Heart right ventricle (tissue), 16 donors: ENCODE results near the gene KRTCAP3. TPM values are rescaled to one million over a fixed set of nuclear protein-coding genes. Genes with fewer than 3 reads are reported as not detected.

ENCODE experiments used
- ATAC-seq, 8 donors: fragments of 200-7000 bp; cut with Tn5 transposase; one replicate each; pipeline ENCODE4 v1.9.1; 2020; ENCODE audit warnings: mild to moderate bottlenecking in 8 of 8, moderate library complexity in 8 of 8, moderate number of reproducible peaks in 1 of 8
- DNase-seq, 2 donors: peaks; one replicate each; pipeline ENCODE4 v3.0.0-alpha.2; 2020
- H3K27ac ChIP-seq, 10 donors: fragments of 200-600 bp; sonication (generic) in 2 of 10; one replicate each; pipeline versions ENCODE4 v1.5.0 to v1.8.0; 2020 to 2022; ENCODE audit warnings: mild to moderate bottlenecking in 3 of 10
- H3K27me3 ChIP-seq, 7 donors: fragments of 200-600 bp; one replicate each; pipeline ENCODE4 v1.8.0; 2021 to 2022; ENCODE audit warnings: mild to moderate bottlenecking in 2 of 7
- H3K36me3 ChIP-seq, 9 donors: fragments of 200-600 bp; sonication (generic) in 1 of 9; one replicate each; pipeline versions ENCODE4 v1.5.0 to v1.8.0; 2020 to 2022; ENCODE audit warnings: mild to moderate bottlenecking in 2 of 9
- H3K4me1 ChIP-seq, 9 donors: fragments of 200-600 bp; sonication (generic) in 1 of 9; one replicate each; pipeline versions ENCODE4 v1.5.0 to v1.8.0; 2020 to 2022; ENCODE audit warnings: mild to moderate bottlenecking in 4 of 9
- H3K4me3 ChIP-seq, 10 donors: fragments of 200-600 bp; sonication (generic) in 2 of 10; one replicate each; pipeline versions ENCODE4 v1.5.0 to v1.8.0; 2020 to 2022; ENCODE audit warnings: mild to moderate bottlenecking in 7 of 10, moderate library complexity in 2 of 10
- H3K9me3 ChIP-seq, 11 donors: fragments of 200-600 bp in 10 of 11; sonication (generic) in 2 of 11; one replicate each; pipeline versions ENCODE4 v1.5.0 to v1.8.0; 2013 to 2022; ENCODE audit warnings: mild to moderate bottlenecking in 2 of 11, control low read depth in 1 of 11, moderate library complexity in 1 of 11
- CTCF ChIP-seq, 9 donors: fragments of 200-600 bp; sonication (generic) in 2 of 9; IDR thresholded peaks; one replicate each; pipeline versions ENCODE4 v1.5.0 to v1.8.0; 2021 to 2022; ENCODE audit warnings: antibody characterized with exemption in 9 of 9, mild to moderate bottlenecking in 5 of 9, moderate library complexity in 1 of 9
- WGBS, 2 donors: extraction: QIAGEN DNeasy Blood & Tissue Kit; methylation state at CpG; one replicate each; pipeline ENCODE4 v1.1.7; 2013; ENCODE audit warnings: inconsistent platforms in 1 of 2; 5-methylcytosine and 5-hydroxymethylcytosine counted together
- intact Hi-C, 10 donors: fragments of 100-400 bp; cut with DNase I; formaldehyde crosslinking; loops; one replicate each; pipeline versions ENCODE4 v1.11.1 to v1.14.2; 2022
- long read RNA-seq, 3 donors: library from polyadenylated mRNA; unstranded; transcript quantifications; one replicate each; pipeline ENCODE4 v2.0.0, GENCODE V29; 2020 to 2021
- polyA plus RNA-seq, 2 donors: library from polyadenylated mRNA; stranded (reverse); fragments of 200-250 nt; gene quantifications; one replicate each; pipeline ENCODE4 v1.2.3, GENCODE V29; 2013
- total RNA-seq, 10 donors: library from RNA; stranded (reverse); fragmentation: NEBNext Ultra II Directional in 3 of 10; extraction: Animal tissue kit (Norgen Biotek cat#: 25700) in 3 of 10; gene quantifications; one replicate each; pipeline versions ENCODE4 v1.2.1 to v1.2.4, GENCODE V29; 2021 to 2023
- donor health status: Arrhythmogenic right ventricular cardiomyopathy.
- donor health status: ischemic (EF 13 %, LVEDD 7.1; RV severe dilation, severe dysfunction).
- donor health status: healthy with polysubstance abuse.
- donor health status: DM: no; HTN: yes; CAD: no.
- donor health status: DM: no; HTN: no; CAD: no.
- donor health status: ischemic (EF 25% LVEDD 6.9; RV normal size, moderate dysfunction).
- donor health status: ischemic (EF 25% LVEDD 5.7; RV mildly dilated, moderate dysfunction).
- donor health status: healthy.
- donor health status: DM: yes; HTN: yes; CAD: no.
- donor health status: Ischemic cardiomyopathy.
- donor health status: ischemic (EF 35%, LVEDD 5.7; RV mildly dilated, moderate dysfunction).
- donor health status: nonischemic (EF 11% LVEDD 7.7; RV severe dilation, severe dysfunction).
- donor health status: DM: yes; HTN: yes; CAD: no.
- donor health status: PGD.
- donor health status: ischemic (EF 29% LVEDD 5.4; RV normal size, mild dysfunction).
- donor health status: nonischemic (EF 23%, LVEDD 6.1; RV moderate dilation, normal function).

Gene KRTCAP3
- total RNA-seq (under 1 TPM in 6 of 10 donors, not detected in 4; 0.37 to 0.85 (median 0.57) TPM), polyA plus RNA-seq (under 1 TPM; 0.23 to 0.51 TPM)
- long read RNA-seq, donor 1: 0 reads
- long read RNA-seq, donor 2: 0 reads
- long read RNA-seq, donor 3: 0 reads

- Histone ChIP-seq H3K4me1 (peaks cover 0 to 8% (median 0%) of the 10 kb centered on the region in 9 donors), H3K27ac (peak within 1 kb of the TSS in 1 of 10 donors; percentile 45), H3K27me3 (no peaks in the 10 kb centered on the region), H3K9me3 (no peaks in the 10 kb centered on the region), H3K36me3 (peaks cover 0 to 96% (median 48%) of the 10 kb centered on the region in 9 donors), H3K4me3 (no peak within 1 kb of the TSS)
- 41 to 45% methylated on average over 79 to 80 of the region's 80 CpGs for WGBS, 2 donors
- ATAC-seq (peak; percentile 17 to 69 (median 33)), DNase-seq (peak in 1 of 2 donors; percentile 27)
- intact Hi-C loops: no loop called here
- no peak for TF ChIP-seq CTCF (IDR thresholded peaks at IDR 0.05)
Observed at GRCh38 chr2:27441958-27442919, at the start of gene KRTCAP3. TSS of gene KRTCAP3 (plus strand) at chr2:27442381. CDS start at chr2:27442413, 32 bp downstream.

DNA sequence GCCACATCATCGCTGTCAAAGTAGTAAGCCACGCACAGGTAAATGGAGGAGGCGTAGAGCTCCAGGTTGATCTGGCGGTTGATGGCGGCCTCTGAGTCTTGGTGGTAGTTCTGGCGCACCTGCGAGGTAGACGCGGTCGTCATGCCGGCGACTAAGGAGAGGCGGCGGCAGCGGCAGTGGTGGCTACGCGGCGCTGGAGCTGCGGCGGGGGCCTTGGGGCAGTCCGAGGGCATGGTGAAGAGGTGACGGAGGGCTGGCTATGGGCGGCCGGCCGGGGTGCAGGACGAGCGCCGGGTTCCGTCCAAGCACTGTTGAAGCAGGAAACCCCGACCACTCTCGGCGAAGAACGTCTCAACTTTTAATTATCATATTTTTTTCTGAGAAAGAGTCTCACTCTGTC, 49.0 kb upstream of the KRTCAP3 start:
- TF ChIP-seq CTCF (IDR thresholded peaks at IDR 0.05): no peak
- no peak overlapping the region for H3K4me3 ChIP-seq
- H3K4me1 ChIP-seq: no peaks in the 10 kb centered on the region
- peaks cover 0 to 11% (median 0%) of the 10 kb centered on the region in 9 donors for H3K36me3 ChIP-seq
- H3K9me3 ChIP-seq: no peaks in the 10 kb centered on the region
- WGBS, 2 donors: 98 to 99% methylated on average over 33 of the region's 33 CpGs
- intact Hi-C loops: no loop called here
- ATAC-seq (no peak), DNase-seq (no peak)
- H3K27me3 ChIP-seq: no peaks in the 10 kb centered on the region
- no peak overlapping the region for H3K27ac ChIP-seq

DNA sequence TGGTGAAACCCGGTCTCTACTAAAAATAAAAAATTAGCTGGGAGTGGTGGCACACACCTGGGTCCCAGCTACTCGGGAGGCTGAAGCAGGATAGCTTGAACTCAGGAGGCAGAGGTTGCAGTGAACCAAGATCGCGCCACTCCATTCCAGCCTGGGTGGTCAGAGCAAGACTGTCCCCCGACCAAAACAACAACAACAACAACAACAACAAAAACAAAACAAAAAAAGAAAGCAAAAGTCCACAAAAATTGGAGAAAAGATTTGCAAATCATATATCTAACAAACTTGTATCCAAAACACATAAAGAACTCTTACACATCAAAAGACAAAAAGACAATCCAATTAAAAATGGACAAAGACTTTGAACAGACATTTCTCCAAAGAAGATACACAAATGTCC, 43.2 kb upstream of the KRTCAP3 start:
- Histone ChIP-seq H3K9me3 (no peaks in the 10 kb centered on the region), H3K36me3 (peaks cover 0 to 28% (median 0%) of the 10 kb centered on the region in 9 donors), H3K4me1 (peaks cover 0 to 8% (median 0%) of the 10 kb centered on the region in 9 donors), H3K27ac (no peak overlapping the region), H3K27me3 (no peaks in the 10 kb centered on the region), H3K4me3 (no peak overlapping the region)
- TF ChIP-seq CTCF (IDR thresholded peaks at IDR 0.05): no peak
- intact Hi-C loops: no loop called here
- WGBS, 2 donors: 93 to 96% methylated on average over 5 of the region's 5 CpGs
- ATAC-seq (no peak), DNase-seq (no peak)

DNA sequence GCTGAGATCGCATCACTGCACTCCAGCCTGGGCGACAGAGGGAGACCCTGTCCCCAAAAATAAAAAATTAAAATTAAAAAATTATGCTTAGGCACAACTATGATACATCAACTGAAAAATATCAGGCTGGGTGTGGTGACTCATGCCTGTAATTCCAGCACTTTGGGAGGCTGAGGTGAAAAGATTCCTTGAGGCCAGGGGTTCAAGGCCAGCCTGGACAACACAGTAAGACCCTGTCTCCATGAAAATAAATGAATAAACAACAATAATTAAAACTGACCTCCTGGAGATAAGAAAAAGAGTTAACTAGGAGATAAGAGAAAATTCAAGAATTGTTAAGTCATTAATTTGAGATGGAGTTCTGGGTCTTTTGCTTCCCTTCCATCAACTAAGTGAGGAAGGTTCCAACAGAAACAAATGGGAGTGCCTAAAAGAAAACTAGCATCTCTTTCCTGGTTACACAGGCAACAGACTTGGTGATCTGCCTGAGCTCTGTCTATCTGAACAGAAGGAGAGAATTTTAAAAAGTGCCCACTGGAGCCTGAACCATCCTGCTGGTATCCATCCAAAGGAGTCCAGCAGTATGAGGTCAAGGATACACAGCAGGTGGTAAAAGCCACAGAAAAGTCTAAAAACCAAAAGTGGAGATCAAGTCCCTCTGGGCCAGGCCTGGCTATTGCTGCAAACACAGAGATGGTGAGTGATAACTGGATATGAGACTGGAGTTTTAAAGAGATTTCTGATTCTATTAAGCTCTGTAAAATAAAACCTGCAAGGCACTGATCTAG, 41.6 kb upstream of the KRTCAP3 start:
- DNase-seq: no peak
- Histone ChIP-seq H3K4me1 (peaks cover 0 to 8% (median 0%) of the 10 kb centered on the region in 9 donors), H3K4me3 (no peak overlapping the region), H3K36me3 (peaks cover 0 to 36% (median 0%) of the 10 kb centered on the region in 9 donors), H3K9me3 (no peaks in the 10 kb centered on the region), H3K27me3 (no peaks in the 10 kb centered on the region), H3K27ac (no peak overlapping the region)
- WGBS, 2 donors: 98 to 99% methylated on average over 2 of the region's 2 CpGs
- TF ChIP-seq CTCF (IDR thresholded peaks at IDR 0.05): no peak
- intact Hi-C loops: loop anchor here in 1 of 10 donors (10.0 kb wide), 1 partner anchor 224 kb away; the partner anchor contains the start of genes CCDC121 and GPN1
- ATAC-seq: no peak
